GM19023 (cell line): ENCODE data around the gene PRKX.
"Not testable (repeated sequence)": the region's sequence is repeated elsewhere in the genome, so short reads cannot be mapped to it uniquely, and the experiment has no call there.

ENCODE experiments used
- ATAC-seq: cut with Tn5 transposase; IDR thresholded peaks from one replicate; pipeline ENCODE4 v1.9.1; 2021; ENCODE audit warnings: mild to moderate bottlenecking, moderate library complexity; ENCODE audit not compliant: unreplicated experiment

PRKX gene

DNA sequence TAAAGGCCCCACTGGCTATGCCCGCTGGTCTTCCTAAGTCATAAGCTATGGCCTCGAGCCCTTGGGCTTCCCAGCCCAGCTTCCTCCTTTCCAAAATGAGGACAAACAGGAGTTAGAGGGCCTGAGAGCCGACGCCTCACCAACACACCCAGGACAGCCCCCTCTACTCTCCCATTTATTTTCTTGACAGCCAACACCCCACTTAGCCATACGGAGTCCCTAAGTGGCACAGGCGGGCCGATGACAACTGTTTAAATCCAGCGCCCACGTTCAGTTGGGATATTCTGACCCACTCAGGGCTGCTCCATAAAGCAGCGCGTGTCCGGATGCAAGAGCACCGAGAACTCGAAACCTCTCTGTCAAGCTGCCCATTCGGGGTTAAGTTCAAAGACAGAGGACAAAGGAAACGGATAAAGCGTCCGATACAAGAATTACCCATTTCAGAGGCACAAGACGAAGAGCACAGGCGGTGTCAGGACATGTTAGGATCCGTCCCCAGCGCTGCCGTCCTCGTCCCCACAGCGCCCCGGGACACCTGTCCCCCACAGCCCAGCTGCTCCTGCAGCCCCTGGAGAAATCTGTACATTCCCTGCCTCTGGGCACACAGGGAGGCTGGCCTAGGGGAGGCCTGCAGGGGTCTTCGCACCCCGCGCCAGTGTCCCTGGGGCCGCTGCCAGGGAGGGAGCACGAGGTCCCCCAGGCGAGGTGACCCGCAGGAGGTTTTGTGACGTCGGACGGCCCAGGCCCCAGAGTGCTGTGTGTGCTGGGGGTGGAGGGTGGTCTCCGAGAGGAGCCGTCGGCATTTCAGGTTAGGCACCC, 1.2 kb downstream of the PRKX start:
- ATAC-seq: peak; percentile 12

DNA sequence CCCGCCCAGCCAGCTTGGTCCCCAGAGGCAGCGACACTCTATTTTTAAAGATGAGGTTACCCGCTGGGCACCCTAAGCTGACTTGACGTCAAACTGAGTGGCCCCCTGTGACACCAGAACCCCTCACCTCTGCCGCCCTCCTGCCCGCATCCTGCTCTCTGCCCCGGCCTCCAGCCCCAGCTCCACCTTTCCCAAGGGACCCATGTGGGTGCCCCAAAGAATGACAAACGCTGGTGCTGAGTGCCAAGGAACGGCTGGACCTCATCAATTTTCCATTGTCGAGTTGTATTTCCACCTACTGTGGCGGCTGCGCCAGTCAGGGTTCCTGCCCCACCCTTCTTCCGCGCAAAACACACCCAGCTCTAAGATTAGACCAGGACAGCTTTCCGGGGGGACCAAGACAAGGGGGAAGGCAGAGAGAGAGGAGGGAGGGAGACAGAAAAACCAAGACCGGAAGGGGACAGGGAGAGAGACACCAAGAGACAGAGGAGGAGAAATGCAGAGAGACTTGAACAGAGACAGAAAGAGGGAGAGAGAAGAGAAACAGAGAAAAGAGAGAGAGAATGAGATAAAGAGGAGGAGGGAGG, 2.0 kb downstream of the PRKX start:
- ATAC-seq: no peak

DNA sequence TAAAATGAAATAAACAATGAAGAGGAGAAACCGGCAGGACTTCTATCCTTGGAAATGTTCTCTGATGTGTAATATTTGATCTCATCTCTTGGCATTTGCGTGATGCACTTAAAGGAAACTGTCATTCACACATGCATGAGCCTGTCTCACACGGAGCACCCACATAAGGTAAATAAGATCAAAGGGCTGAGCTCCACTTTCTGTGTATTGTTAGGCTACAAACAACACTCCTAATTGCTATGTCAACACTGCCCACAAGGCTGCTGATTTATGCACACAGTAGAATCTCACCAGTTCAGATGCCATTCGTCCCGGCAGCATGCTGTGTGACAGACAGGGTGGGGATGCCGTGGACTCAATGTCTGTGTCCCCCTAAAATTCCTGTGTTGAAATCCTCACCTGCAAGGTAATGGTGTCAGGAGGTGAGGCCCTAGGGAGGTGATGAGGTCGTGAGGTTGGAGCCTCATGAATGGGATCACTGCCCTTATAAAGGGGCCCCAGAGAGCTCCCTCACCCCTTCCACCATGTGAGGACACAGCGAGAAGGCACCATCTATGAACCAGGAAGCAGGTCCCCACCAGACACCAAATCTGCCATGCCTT, 5.7 kb downstream of the PRKX start:
- not testable (repeated sequence) for ATAC-seq

DNA sequence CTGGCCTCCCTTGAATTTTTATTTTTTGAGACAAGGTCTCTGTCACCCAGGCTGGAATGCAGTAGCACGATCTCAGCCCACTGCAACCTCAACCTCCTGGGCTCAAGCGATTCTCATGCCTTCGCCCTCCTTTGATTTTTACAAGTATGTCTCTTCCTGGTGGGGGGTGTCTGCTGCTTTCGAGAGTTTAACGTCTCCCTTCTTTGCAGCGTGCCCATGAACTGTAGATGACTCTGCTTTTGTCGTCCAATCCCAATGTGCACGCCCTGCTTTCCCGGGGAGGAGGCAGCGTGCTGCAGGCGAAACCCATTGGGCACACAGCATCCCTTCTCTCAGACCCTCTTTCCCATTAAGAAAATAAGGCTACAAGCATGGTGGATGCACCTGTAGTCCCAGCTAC, 7.0 kb downstream of the PRKX start:
- ATAC-seq: no peak

DNA sequence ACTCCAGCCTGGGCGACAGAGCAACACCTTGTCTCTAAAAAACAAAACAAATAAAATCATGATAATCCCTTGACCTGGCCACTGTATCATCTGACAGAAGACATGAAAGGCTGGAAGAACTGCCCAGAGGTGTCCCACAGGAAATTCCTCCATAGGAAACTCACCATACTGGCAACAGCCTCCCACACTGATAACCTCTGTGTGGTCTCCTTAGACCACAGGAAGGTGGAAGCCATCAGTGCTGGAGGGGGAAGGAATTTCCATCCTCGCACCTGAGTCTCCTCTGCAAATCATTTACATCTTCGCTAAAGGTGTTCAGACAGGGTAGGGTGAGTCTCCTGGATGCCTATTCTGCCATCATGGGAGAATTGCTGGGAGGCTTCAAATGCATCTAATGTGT, 10.2 kb downstream of the PRKX start:
- not testable (repeated sequence) for ATAC-seq

DNA sequence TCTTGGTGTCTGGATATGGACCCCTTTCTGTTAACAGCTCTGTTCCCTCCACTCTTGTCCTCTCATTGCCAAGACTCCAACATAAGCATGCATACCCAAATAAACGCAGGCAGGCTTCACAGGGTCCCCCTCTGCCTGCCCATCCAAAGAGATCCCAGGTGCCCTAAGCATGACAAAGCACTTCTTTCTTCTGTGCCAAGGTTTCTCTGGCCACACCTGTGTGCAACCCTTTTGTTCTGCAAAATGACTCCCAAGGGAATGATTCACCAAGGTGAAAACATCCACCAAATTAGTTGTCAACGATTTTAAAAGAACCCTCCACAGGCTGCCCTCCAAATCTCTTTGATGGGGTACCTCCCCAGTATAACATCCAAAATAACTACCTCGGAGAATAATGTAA, 11.4 kb downstream of the PRKX start:
- ATAC-seq: not testable (repeated sequence)

DNA sequence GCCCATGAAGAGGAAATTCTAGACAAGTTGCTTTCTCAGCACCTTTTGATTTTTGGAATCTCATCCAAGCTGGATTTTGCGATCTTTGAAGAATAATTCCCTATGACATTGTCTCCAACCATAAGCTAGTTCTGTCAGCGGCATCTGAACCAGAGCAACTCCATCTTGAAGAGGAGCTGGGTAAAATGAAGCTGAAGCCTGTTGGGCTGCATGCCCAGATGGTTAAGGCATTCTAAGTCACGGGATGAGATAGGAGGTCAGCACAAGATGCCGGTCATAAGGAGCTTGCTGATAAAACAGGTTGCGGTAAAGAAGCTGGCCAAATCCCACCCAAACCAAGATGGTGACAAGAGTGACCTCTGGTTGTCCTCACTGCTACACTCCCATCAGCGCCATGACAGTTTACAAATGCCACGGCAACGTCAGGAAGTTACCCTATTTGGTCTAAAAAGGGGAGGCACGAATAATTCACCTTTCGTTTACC, 12.0 kb downstream of the PRKX start:
- not testable (repeated sequence) for ATAC-seq

DNA sequence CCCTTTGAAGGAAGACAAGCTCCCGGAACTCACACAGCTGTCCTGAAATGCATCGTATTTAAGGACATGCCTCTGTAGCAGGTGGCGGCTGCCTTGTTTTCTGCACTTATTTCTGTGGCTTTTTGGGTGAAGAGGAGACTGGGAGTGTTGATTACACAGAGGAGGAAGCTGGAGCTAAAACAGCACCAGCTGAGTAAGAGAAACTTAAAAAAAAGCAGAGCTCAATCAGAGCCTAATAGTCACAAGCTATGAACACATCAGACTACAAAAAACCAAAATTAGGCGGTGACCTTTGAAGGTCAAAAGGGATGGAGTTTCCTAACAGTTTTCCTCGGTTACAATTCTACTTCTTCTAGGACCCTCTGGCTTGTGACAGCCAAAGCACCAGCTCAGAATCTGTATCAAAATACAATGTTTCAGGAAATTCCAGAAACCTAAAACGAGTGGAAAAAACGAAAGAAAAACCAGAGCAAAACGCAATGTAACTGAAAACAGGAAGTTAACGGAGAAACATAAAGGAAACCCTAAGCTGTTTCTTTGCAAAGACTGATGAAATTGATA, 13.5 kb downstream of the PRKX start:
- ATAC-seq: peak; percentile 42

DNA sequence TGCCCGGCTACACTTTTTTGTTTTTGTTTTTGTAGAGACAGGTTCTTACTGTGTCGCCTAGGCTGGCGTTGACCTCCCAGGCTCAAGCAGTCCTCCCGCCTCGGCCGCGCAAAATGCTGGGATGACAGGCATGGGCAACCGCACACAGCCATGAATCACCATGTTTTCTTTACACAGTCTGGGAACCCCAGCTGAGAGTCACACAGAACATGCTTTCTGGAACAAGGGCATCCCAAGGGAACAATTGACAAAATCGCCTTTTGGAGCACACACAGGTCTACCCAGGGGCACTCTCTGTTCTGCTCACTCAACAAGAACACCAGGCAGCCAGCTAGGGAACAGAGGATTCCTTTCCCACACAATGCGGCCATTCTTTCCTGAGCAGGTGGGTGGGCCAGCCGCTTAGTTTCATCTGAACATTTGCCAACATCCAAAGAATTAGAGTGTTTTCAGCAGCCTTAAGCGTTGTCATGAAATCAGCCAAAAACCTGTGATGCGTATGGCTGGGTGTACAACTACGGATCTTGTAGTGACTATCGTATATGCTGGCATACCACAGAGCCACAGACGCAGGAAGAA, 15.7 kb downstream of the PRKX start:
- no peak for ATAC-seq

DNA sequence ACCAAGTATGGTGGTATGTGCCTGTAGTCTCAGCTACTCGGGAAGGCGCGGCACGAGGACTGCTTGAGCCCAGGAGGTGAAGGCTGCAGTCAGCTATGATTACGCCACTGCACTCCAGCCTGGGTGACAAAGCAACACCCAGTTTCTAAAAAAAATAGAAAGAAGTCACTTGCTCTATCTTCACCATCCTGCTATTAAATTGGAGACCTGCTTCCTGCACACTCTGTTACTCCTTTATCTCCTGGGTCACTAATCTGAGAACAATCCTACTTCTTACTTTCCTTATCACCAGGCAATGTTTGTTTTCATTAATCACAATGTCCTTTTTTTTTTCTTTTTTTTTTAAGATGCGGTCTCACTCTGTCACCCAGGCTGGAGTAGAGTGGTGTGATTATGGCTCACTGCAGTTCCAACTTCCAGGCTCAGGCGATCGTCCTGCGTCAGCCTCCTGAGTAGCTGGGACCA, 16.2 kb downstream of the PRKX start:
- no peak for ATAC-seq

DNA sequence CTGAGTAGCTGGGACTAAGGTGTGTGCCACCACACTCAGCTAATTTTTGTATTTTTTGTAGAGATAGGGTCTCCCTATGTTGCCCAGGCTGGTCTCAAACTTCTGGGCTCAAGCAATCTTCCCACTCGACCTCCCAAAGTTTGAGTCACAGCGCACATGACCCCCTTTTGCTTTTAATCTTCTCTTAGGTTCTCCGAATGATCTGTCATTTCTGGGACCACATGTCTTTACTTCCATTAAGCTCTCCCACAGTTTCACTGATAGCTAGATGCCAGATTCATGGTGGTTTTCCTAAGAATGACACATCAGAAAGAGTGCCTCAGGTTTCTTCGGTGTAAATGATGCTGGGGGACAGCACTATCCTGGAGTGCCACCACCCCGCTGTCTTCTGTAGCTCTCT, 17.9 kb downstream of the PRKX start:
- no peak for ATAC-seq

DNA sequence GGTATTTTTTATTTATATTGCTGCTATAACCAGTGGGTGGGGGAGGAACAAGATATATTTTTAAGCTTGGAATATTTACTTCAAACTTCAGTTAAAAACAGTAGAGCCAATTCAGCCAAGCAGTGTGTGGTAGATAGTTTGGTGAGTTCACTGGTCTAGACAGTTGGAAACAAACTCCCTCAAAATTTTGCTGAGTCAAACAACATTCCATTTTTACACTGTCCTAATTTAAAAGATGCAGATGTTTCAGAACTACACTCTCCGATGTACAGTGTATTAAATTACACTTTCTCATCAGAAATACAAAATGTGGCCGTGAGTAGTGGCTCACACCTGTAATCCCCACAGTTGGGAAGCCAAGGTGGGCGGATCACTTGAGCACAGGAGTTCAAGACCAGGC, 23.3 kb downstream of the PRKX start:
- no peak for ATAC-seq

DNA sequence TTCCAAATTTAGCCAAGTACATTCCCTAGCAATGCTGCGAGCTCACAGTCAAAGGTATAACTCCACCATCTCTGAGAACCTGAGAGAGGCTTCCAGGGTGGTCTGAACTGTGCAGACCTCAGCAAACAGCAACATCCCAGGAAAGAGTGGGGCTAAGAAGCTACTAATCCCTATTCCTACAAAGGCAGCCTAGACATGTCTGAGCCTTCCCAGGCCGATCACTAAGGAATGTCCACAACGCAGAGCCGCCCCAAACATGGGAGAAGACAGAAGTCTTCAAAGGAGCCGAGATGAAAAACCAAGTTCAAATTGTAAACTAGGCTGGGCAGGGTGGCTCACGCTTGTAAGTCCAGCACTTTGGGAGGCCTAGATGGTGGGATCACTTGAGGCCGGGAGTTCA, 30.2 kb downstream of the PRKX start:
- not testable (repeated sequence) for ATAC-seq

DNA sequence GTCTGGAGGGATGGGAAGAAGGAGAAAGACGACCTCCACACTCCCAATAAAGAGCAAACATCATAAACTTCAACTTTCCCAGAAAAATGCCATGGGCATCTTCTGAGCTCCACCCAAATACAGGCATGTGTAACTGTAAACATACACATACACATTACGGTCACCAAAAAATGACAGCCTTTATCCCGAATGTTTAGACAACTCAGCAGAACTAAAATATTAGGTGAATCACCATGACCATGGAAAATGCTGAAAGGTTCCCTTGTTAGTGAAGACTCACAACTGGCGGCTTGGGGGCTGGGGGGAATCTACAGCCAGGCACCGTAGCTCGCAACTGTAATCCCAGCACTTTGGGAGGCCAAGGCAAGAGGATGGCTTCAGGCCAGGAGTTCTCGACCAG, 33.0 kb downstream of the PRKX start:
- ATAC-seq: no peak

DNA sequence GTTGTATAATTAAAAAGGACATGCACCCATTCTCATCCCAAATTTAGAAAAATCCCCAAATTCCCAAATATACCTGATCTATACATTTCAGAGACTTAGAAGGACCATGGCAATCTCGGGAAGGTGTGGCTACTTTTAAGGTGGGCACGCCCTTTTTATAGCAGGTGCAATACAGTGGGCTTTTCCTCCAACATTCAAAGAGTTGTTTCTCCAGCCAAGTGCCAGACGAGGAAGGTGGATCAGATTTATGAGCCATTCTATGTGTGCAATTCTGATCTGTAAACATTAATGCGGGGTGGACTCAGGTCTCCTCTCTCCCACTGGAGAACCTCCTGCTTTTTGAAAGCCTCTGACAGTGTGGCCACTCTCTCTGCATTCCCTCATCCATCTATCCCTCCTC, 33.8 kb downstream of the PRKX start:
- ATAC-seq: no peak

DNA sequence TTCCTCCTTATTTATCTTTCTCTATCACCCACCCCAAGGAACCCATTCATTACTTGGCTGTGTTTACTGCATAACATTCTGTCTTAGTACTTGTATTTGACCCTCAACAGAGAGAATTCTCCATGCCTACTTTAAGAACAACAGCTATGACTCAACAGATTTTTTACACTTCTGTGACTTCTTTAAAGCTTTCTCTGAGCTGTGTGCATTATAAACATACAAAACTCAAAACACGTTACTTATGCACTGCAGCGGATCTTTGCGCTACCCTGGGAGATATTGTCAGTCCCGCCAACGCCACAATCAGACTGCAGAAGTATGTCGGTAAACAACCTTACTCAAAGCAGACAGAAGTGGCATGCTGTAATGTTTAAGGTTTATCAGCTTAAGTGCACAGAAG, 35.1 kb downstream of the PRKX start:
- no peak for ATAC-seq

DNA sequence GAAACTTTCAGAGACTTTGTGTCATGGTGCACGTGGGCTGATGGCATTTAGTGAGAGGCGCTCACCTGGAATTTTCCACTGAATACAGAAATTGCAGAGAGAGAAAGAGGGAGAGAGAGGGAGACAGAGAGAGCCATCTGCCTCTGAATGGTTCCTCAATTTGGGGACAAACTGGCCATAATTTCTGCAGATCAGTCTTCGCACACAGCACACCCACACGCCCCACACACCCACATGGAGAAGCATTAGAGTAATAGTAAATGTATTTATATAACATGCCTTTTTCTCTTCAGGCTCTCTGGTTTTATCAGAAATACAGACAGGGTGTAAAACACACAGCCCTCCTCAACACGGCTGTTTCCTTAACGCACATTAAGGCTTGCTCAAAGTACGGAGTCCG, 38.6 kb downstream of the PRKX start:
- ATAC-seq: no peak

DNA sequence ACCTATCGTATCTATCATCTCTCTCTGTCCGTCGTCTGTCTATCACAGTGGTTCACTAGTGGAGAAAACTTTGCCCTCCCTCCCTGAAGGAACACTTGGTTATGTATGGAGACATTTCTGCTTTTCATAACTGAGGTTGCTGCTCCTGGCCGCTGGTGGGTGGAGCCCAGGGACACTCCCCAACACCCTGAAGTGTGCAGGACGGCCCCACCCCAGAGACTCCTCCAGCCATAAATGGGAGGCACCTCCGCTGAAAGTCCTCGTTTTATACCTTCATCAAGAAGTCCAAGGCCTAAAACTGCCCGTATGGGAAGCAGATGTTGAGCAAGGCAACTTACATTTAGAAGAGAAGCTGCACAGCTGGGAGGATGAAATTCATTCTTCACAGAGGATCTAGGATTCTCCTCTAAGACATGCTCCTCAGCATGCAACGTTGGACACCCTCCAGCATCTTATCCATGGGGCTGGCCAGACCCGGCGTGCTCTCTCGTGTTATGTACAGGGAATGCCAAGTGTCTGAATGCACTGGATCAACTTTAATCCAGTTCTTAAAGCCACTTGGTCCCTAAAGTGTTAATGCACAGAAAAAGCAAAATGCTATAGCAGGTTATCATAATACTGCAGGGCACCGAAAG, 43.5 kb downstream of the PRKX start:
- no peak for ATAC-seq

DNA sequence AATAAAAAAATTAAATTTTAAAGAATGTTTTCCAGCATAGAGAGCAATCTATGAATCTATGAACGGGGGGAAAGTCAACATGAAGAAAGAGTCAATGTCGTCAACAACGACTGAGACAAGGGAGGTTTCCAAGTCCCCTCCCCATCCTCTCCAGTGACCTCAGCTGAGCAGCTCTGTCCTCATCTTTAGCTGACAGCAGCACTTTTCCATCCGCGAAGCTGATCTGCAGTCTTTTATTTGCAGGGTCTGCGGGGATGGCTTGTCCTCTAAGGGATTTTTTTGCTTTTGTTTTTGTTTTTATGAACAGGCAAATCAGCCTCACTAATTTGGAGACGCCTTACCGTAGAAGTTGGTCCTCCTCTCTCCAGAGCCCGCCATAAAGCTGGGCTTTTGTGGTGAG, 46.5 kb downstream of the PRKX start:
- no peak for ATAC-seq

DNA sequence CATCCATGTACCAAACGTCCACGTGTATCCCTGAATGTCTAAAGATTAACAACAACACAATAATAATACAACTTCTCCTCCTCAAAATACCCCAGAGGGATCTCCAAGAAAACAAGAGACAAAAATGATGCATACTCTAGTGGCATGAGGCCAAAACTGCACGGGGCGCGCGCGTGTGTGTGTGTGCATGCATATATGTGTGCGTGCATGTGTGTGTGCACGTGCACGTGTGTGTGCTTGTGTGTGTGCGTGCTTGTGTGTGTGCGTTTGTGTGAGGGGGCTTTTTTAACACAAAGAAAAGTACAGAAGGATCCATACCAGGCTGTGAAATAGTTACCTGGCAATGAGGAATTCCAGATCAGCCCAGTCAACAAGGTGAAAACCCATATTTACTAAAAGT, 48.5 kb downstream of the PRKX start:
- ATAC-seq: no peak
